Tibial nerve (tissue), 3 donors: ENCODE results near the gene BICD1.

ENCODE experiments used
- POLR2A ChIP-seq, 2 donors: fragments of 450-650 bp; IDR thresholded peaks; one replicate each; pipeline ENCODE4 v1.6.1; 2017; ENCODE audit warnings: antibody characterized with exemption in 2 of 2, mild to moderate bottlenecking in 2 of 2, moderate library complexity in 2 of 2
- TF ChIP-seq, protein P1 (sequence below), 5 experiments: fragments of 200-600 bp in 3 of 5; fragments of 450-650 bp in 2 of 5; sonication (generic) in 3 of 5; IDR thresholded peaks; one replicate each; pipeline ENCODE4 v1.5.1; 2016 to 2019; ENCODE audit warnings: antibody characterized with exemption in 5 of 5, mild to moderate bottlenecking in 3 of 5, moderate library complexity in 2 of 5

DNA sequence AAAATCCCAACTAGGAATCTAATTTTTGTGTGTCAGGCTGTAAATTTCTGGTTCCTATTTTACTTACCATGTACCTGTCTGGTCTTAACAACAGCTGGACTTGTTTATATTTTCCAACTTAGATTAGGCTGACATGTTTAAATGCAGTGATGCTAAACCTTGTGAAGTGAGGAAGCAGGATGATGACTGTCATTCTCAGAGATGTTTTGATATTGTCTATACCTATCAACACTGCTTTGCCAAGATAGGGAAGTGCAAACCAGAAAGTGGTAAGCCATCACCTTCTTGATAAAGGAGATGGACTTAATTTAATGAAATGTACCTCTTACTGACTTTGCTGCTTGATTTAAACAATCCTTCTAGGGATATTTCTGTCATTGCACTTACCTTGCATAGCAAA is 2.1 kb downstream of the BICD1 start:
- TF ChIP-seq, protein P1, sequence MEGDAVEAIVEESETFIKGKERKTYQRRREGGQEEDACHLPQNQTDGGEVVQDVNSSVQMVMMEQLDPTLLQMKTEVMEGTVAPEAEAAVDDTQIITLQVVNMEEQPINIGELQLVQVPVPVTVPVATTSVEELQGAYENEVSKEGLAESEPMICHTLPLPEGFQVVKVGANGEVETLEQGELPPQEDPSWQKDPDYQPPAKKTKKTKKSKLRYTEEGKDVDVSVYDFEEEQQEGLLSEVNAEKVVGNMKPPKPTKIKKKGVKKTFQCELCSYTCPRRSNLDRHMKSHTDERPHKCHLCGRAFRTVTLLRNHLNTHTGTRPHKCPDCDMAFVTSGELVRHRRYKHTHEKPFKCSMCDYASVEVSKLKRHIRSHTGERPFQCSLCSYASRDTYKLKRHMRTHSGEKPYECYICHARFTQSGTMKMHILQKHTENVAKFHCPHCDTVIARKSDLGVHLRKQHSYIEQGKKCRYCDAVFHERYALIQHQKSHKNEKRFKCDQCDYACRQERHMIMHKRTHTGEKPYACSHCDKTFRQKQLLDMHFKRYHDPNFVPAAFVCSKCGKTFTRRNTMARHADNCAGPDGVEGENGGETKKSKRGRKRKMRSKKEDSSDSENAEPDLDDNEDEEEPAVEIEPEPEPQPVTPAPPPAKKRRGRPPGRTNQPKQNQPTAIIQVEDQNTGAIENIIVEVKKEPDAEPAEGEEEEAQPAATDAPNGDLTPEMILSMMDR (IDR thresholded peaks at IDR 0.05): no peak
- TF ChIP-seq POLR2A (IDR thresholded peaks at IDR 0.05): no peak
